Loucy (cell line): ENCODE results near the gene NPC1L1.

ENCODE experiments used
- H2AFZ ChIP-seq: fragments of 200-600 bp; sonication (generic); 2 replicates; pipeline ENCODE4 v1.6.0; 2016; ENCODE audit warnings: antibody characterized with exemption, mild to moderate bottlenecking, low read length, moderate library complexity
- H3F3A ChIP-seq: fragments of 200-600 bp; 2 replicates; pipeline ENCODE4 v1.6.0; 2016; ENCODE audit warnings: antibody characterized with exemption, low read depth, mild to moderate bottlenecking
- H3K27me3 ChIP-seq: fragments of 200-600 bp; sonication (generic); 2 replicates; pipeline ENCODE4 v1.6.1; 2014; ENCODE audit warnings: low read length, mild to moderate bottlenecking; ENCODE audit not compliant: insufficient read depth, poor library complexity, severe bottlenecking
- H3K36me3 ChIP-seq: fragments of 200-600 bp; sonication (generic); 2 replicates; pipeline ENCODE4 v1.6.1; 2016; ENCODE audit warnings: low read length; ENCODE audit not compliant: insufficient read depth
- H3K4me1 ChIP-seq: fragments of 200-600 bp; sonication (generic); 2 replicates; pipeline ENCODE4 v1.5.1; 2014; ENCODE audit warnings: low read length, mild to moderate bottlenecking; ENCODE audit not compliant: insufficient read depth, poor library complexity, severe bottlenecking
- H3K4me2 ChIP-seq: fragments of 200-600 bp; sonication (generic); 2 replicates; pipeline ENCODE4 v1.6.0; 2014; ENCODE audit warnings: antibody characterized with exemption, low read length, low read depth, mild to moderate bottlenecking; ENCODE audit not compliant: poor library complexity, severe bottlenecking
- H3K4me3 ChIP-seq: fragments of 200-600 bp; sonication (generic); 2 replicates; pipeline ENCODE4 v1.5.1; 2014; ENCODE audit warnings: low read length, mild to moderate bottlenecking, mixed read lengths; ENCODE audit not compliant: poor library complexity, severe bottlenecking
- H3K79me2 ChIP-seq: fragments of 200-600 bp; sonication (generic); 2 replicates; pipeline ENCODE4 v1.6.1; 2014; ENCODE audit warnings: low read length; ENCODE audit not compliant: insufficient read depth
- H3K9ac ChIP-seq: fragments of 200-600 bp; sonication (generic); 2 replicates; pipeline ENCODE4 v1.6.0; 2014; ENCODE audit warnings: mild to moderate bottlenecking, low read depth, low read length, moderate library complexity; ENCODE audit not compliant: poor library complexity, severe bottlenecking
- H3K9me2 ChIP-seq: fragments of 200-600 bp; sonication (generic); replicated peaks from 2 replicates; pipeline ENCODE4 v1.6.1; 2016; ENCODE audit warnings: low read depth, low read length, mixed read lengths
- H3K9me3 ChIP-seq: fragments of 200-600 bp; sonication (generic); 2 replicates; pipeline ENCODE4 v1.6.1; 2014; ENCODE audit warnings: mild to moderate bottlenecking, antibody characterized with exemption, low read length, low read depth; ENCODE audit not compliant: insufficient read depth
- H4K20me1 ChIP-seq: fragments of 200-600 bp; sonication (generic); 2 replicates; pipeline ENCODE4 v1.6.0; 2014; ENCODE audit warnings: antibody characterized with exemption, low read length, mild to moderate bottlenecking; ENCODE audit not compliant: insufficient read depth, poor library complexity, severe bottlenecking
- CTCF ChIP-seq: fragments of 200-600 bp; sonication (generic); conservative IDR thresholded peaks from 2 replicates; pipeline ENCODE4 v1.5.1; 2014; ENCODE audit warnings: mild to moderate bottlenecking, antibody characterized with exemption, low read length
- EZH2phosphoT487 ChIP-seq: fragments of 200-600 bp; IDR thresholded peaks from 2 replicates; pipeline ENCODE4 v1.6.1; 2018; ENCODE audit warnings: antibody characterized with exemption, mild to moderate bottlenecking, moderate library complexity, borderline replicate concordance

NPC1L1 gene

GRCh38 chr7:44465490-44465889, 75.6 kb downstream of the NPC1L1 start:
- Histone ChIP-seq H3K27me3 (no peaks in the 10 kb centered on the region), H3K4me2 (no peak overlapping the region), H4K20me1 (peaks cover 28% of the 10 kb centered on the region), H3K36me3 (peaks cover 26% of the 10 kb centered on the region; the same call in 1 of the 2 replicates), H3K4me3 (no peak overlapping the region), H3K4me1 (peaks cover 42% of the 10 kb centered on the region), H3K79me2 (peaks cover 50% of the 10 kb centered on the region; the same call in 1 of the 2 replicates), H3K9me2 (no peaks in the 10 kb centered on the region), H3K9me3 (no peaks in the 10 kb centered on the region), H2AFZ (no peak overlapping the region), H3K9ac (no peak overlapping the region), H3F3A (peaks cover 7% of the 10 kb centered on the region; the same call in 1 of the 2 replicates)
- TF ChIP-seq EZH2phosphoT487, result no peak
- no peak for TF ChIP-seq CTCF

GRCh38 chr7:44463169-44463808, 77.8 kb downstream of the NPC1L1 start:
- no peaks in the 10 kb centered on the region for H3K9me3 ChIP-seq
- peaks cover 8% of the 10 kb centered on the region; the same call in 1 of the 2 replicates for H3F3A ChIP-seq
- no peaks in the 10 kb centered on the region for H3K27me3 ChIP-seq
- H3K9me2 ChIP-seq, result no peaks in the 10 kb centered on the region
- TF ChIP-seq EZH2phosphoT487 (no peak), CTCF (peak; percentile 62)
- no peak overlapping the region for H3K4me3 ChIP-seq
- H2AFZ ChIP-seq, result no peak overlapping the region
- peaks cover 65% of the 10 kb centered on the region; the same call in 1 of the 2 replicates for H3K79me2 ChIP-seq
- H3K9ac ChIP-seq, result no peak overlapping the region
- H3K4me1 ChIP-seq, result peaks cover 50% of the 10 kb centered on the region
- no peak overlapping the region for H3K4me2 ChIP-seq
- peaks cover 21% of the 10 kb centered on the region; the same call in 1 of the 2 replicates for H3K36me3 ChIP-seq
- peaks cover 40% of the 10 kb centered on the region for H4K20me1 ChIP-seq
